CD4-positive, CD25-positive, alpha-beta regulatory T cell (primary cell): Measurements from ENCODE around the gene NCKAP5L. TPM values are rescaled to one million over a fixed set of nuclear protein-coding genes. Genes with fewer than 3 reads are reported as not detected.
"Not testable (repeated sequence)": the region's sequence is repeated elsewhere in the genome, so short reads cannot be mapped to it uniquely, and the experiment has no call there.

ENCODE experiments used
- ATAC-seq, 2 donors: fragments of 150-1000 bp; cut with Tn5 transposase; one replicate each; pipeline ENCODE4 v1.10.0; 2021; ENCODE audit warnings: low read depth in 2 of 2, moderate number of reproducible peaks in 2 of 2, moderate library complexity in 1 of 2
- DNase-seq, 3 donors: peaks; one replicate each; pipeline versions ENCODE4 v3.0.0 to v3.0.0-alpha.2; 2012 to 2022; ENCODE audit warnings: mixed read lengths in 1 of 3
- H3K27ac ChIP-seq: one replicate; pipeline ENCODE4 v1.7.0; 2013; ENCODE audit warnings: mild to moderate bottlenecking, low read length; ENCODE audit not compliant: insufficient read depth, poor library complexity, severe bottlenecking
- H3K27me3 ChIP-seq: one replicate; pipeline ENCODE4 v1.7.0; 2013; ENCODE audit warnings: low read length; ENCODE audit not compliant: control insufficient read depth, insufficient read depth
- H3K36me3 ChIP-seq: one replicate; pipeline ENCODE4 v1.7.0; 2013; ENCODE audit warnings: mild to moderate bottlenecking, low read length, moderate library complexity; ENCODE audit not compliant: control insufficient read depth, insufficient read depth
- H3K4me1 ChIP-seq: 2 replicates; pipeline ENCODE4 v1.7.0; 2013; ENCODE audit warnings: mild to moderate bottlenecking, low read length; ENCODE audit not compliant: insufficient read depth, control insufficient read depth, poor library complexity, severe bottlenecking
- H3K4me3 ChIP-seq: one replicate; pipeline ENCODE4 v1.7.0; 2013; ENCODE audit warnings: low read depth, mild to moderate bottlenecking, low read length, moderate library complexity
- H3K9me3 ChIP-seq, 2 experiments: 1 replicate in 1 of 2; 2 replicates in 1 of 2; pipeline ENCODE4 v1.7.0; 2013; ENCODE audit warnings: low read length in 2 of 2, mild to moderate bottlenecking in 1 of 2, moderate library complexity in 1 of 2; ENCODE audit not compliant: control insufficient read depth in 2 of 2
- H3K27ac Mint-ChIP-seq, 3 donors: one replicate each; pipeline ENCODE4 v1.8.0; 2020 to 2022; ENCODE audit warnings: mild to moderate bottlenecking in 3 of 3, mixed read lengths in 3 of 3, moderate library complexity in 2 of 3
- H3K27me3 Mint-ChIP-seq: one replicate; pipeline ENCODE4 v1.8.0; 2022; ENCODE audit warnings: mild to moderate bottlenecking, mixed read lengths
- H3K36me3 Mint-ChIP-seq: one replicate; pipeline ENCODE4 v1.8.0; 2020; ENCODE audit warnings: mixed read lengths
- H3K4me1 Mint-ChIP-seq, 4 donors: one replicate each; pipeline ENCODE4 v1.8.0; 2020 to 2022; ENCODE audit warnings: mixed read lengths in 4 of 4, mild to moderate bottlenecking in 1 of 4
- H3K4me3 Mint-ChIP-seq, 4 donors: one replicate each; pipeline ENCODE4 v1.8.0; 2020 to 2022; ENCODE audit warnings: mild to moderate bottlenecking in 4 of 4, mixed read lengths in 4 of 4, moderate library complexity in 3 of 4
- H3K9me3 Mint-ChIP-seq, 7 donors: one replicate each; pipeline ENCODE4 v1.8.0; 2020 to 2022; ENCODE audit warnings: mixed read lengths in 7 of 7, mild to moderate bottlenecking in 3 of 7, moderate library complexity in 2 of 7
- polyA plus RNA-seq, 4 donors: library from polyadenylated mRNA; unstranded; fragments of 300-500 nt; fragmentation: Illumina TruSeq; gene quantifications; one replicate each; pipeline ENCODE4 v1.2.3, GENCODE V29; 2021
- total RNA-seq: library from RNA; stranded (reverse); gene quantifications from one replicate; pipeline ENCODE4 v1.2.3, GENCODE V29; 2022

NCKAP5L gene
- total and polyA plus RNA-seq, 5 donors from 2014 or later, result 0.18 to 7.8 (median 0.73) TPM

DNA sequence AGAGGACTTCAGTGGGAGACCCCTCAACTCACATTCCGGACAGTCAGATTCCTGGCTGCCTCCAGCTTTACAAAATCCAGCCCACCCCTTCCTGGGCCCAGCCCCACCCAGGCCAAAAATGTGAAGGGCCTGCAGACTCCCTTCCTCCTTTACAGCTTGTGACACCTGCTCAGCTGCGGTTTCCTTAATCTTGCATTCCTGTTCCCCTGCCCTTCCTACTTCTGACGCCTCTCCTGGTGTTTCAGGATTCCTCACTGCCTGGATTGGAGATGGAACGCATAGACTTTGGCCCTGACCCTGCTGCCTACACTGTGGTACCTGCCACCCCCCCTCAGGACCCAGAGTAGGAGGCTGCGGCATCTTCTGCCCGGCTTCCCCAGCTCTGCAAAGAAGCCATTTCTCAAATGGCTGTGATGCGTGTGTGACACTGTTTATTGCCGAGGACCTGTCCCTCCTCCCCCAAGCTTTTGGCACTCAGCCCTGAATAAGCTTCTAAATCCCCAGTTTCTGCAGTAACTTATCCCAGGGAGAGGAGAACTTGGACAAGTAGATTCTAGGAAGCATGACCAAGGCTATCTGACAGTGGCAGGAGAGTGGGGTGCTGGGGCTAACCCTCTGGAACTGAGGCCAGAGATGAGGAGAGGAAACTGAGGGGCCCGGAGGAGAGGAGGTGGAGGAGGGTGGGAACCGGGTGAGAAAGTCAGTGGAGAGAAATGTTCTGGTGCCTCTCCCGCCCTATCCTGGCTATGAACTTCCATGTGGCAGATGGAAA is 39.5 kb upstream of the NCKAP5L start:
- Histone ChIP-seq H3K27me3 (no peaks in the 10 kb centered on the region), H3K27ac (no peak overlapping the region), H3K4me3 (no peak overlapping the region), H3K9me3 (no peaks in the 10 kb centered on the region), H3K4me1 (no peaks in the 10 kb centered on the region), H3K36me3 (no peaks in the 10 kb centered on the region)
- DNase-seq (no peak), ATAC-seq (no peak)
- H3K4me3 Mint-ChIP-seq, result no peak overlapping the region
- no peak overlapping the region for H3K27ac Mint-ChIP-seq
- no peaks in the 10 kb centered on the region for H3K36me3 Mint-ChIP-seq
- H3K4me1 Mint-ChIP-seq, result no peaks in the 10 kb centered on the region
- peaks cover 0 to 2% (median 0%) of the 10 kb centered on the region in 7 donors for H3K9me3 Mint-ChIP-seq
- H3K27me3 Mint-ChIP-seq, result peaks cover 20% of the 10 kb centered on the region

- no peak overlapping the region for H3K27ac Mint-ChIP-seq
These were observed 38.8 kb upstream of the NCKAP5L start for GRCh38 chr12:49866859-49867569.

GRCh38 chr12:49865782-49866135 is 37.5 kb upstream of the NCKAP5L start:
- H3K27me3 ChIP-seq, result no peaks in the 10 kb centered on the region
- H3K4me1 ChIP-seq, result no peaks in the 10 kb centered on the region
- peaks cover 0 to 2% (median 0%) of the 10 kb centered on the region in 7 donors for H3K9me3 Mint-ChIP-seq
- H3K27ac Mint-ChIP-seq, result no peak overlapping the region
- no peaks in the 10 kb centered on the region for H3K9me3 ChIP-seq
- no peak overlapping the region for H3K4me3 ChIP-seq
- no peak for ATAC-seq
- H3K4me1 Mint-ChIP-seq, result no peaks in the 10 kb centered on the region
- no peak overlapping the region for H3K4me3 Mint-ChIP-seq
- no peaks in the 10 kb centered on the region for H3K36me3 ChIP-seq
- H3K27ac ChIP-seq, result no peak overlapping the region
- no peaks in the 10 kb centered on the region for H3K36me3 Mint-ChIP-seq
- peaks cover 20% of the 10 kb centered on the region for H3K27me3 Mint-ChIP-seq
- no peak for DNase-seq

More at GRCh38 chr12:49866859-49867569, 38.8 kb upstream of the NCKAP5L start:
- no peaks in the 10 kb centered on the region for H3K4me1 Mint-ChIP-seq
- peaks cover 0 to 2% (median 0%) of the 10 kb centered on the region in 7 donors for H3K9me3 Mint-ChIP-seq
- H3K4me1 ChIP-seq, result no peaks in the 10 kb centered on the region
- H3K36me3 Mint-ChIP-seq, result no peaks in the 10 kb centered on the region
- no peaks in the 10 kb centered on the region for H3K36me3 ChIP-seq
- H3K27ac ChIP-seq, result no peak overlapping the region
- no peaks in the 10 kb centered on the region for H3K27me3 ChIP-seq
- no peak overlapping the region for H3K4me3 Mint-ChIP-seq
- peaks cover 20% of the 10 kb centered on the region for H3K27me3 Mint-ChIP-seq
- DNase-seq, result peak; percentile 56 to 70 (median 68)
- no peak overlapping the region for H3K4me3 ChIP-seq
- no peaks in the 10 kb centered on the region for H3K9me3 ChIP-seq
- peak; percentile 70 to 79 for ATAC-seq

- Mint-ChIP-seq H3K9me3 (peaks cover 0 to 2% (median 0%) of the 10 kb centered on the region in 7 donors), H3K36me3 (no peaks in the 10 kb centered on the region), H3K27me3 (peaks cover 17% of the 10 kb centered on the region), H3K4me1 (no peaks in the 10 kb centered on the region), H3K4me3 (no peak overlapping the region), H3K27ac (no peak overlapping the region)
- DNase-seq, result no peak
- H3K27me3 ChIP-seq, result no peaks in the 10 kb centered on the region
- no peak for ATAC-seq
- no peaks in the 10 kb centered on the region for H3K9me3 ChIP-seq
- no peak overlapping the region for H3K4me3 ChIP-seq
- no peak overlapping the region for H3K27ac ChIP-seq
- no peaks in the 10 kb centered on the region for H3K36me3 ChIP-seq
- no peaks in the 10 kb centered on the region for H3K4me1 ChIP-seq
These were observed 37.0 kb upstream of the NCKAP5L start for GRCh38 chr12:49865109-49865781.

DNA sequence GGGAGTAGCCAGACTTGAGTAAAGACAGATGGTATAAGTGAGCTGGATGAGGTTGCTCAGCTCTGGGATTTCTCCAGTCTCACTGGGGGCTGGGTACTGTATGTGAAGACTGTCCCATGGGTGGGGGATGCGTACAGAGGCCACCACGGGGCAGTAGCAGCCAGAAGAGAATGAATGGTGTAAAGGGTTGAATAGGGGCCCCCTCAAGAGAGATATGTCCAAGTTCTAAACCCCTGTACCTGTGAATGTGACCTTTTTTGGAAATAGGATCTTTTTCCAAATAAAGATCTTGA is 36.5 kb upstream of the NCKAP5L start:
- Mint-ChIP-seq H3K27me3 (peaks cover 16% of the 10 kb centered on the region), H3K4me1 (no peaks in the 10 kb centered on the region), H3K4me3 (no peak overlapping the region), H3K36me3 (no peaks in the 10 kb centered on the region), H3K9me3 (peaks cover 0 to 2% (median 0%) of the 10 kb centered on the region in 7 donors), H3K27ac (no peak overlapping the region)
- Histone ChIP-seq H3K27me3 (no peaks in the 10 kb centered on the region), H3K36me3 (no peaks in the 10 kb centered on the region), H3K9me3 (no peaks in the 10 kb centered on the region), H3K4me3 (no peak overlapping the region), H3K4me1 (no peaks in the 10 kb centered on the region), H3K27ac (no peak overlapping the region)
- no peak for DNase-seq
- ATAC-seq, result no peak

- H3K4me3 ChIP-seq, result no peak overlapping the region
- DNase-seq, result no peak
- Mint-ChIP-seq H3K27ac (peak overlapping the region in 2 of 3 donors; percentile 2 to 38), H3K4me1 (no peaks in the 10 kb centered on the region), H3K27me3 (peaks cover 21% of the 10 kb centered on the region), H3K4me3 (no peak overlapping the region), H3K36me3 (no peaks in the 10 kb centered on the region), H3K9me3 (peaks cover 0 to 2% (median 0%) of the 10 kb centered on the region in 7 donors)
- H3K27me3 ChIP-seq, result no peaks in the 10 kb centered on the region
- ATAC-seq, result no peak
- no peaks in the 10 kb centered on the region for H3K4me1 ChIP-seq
- H3K27ac ChIP-seq, result no peak overlapping the region
- no peaks in the 10 kb centered on the region for H3K9me3 ChIP-seq
- H3K36me3 ChIP-seq, result no peaks in the 10 kb centered on the region
These were observed 36.0 kb upstream of the NCKAP5L start for GRCh38 chr12:49863946-49864797.

- H3K27ac ChIP-seq, H3K36me3 ChIP-seq, H3K4me3 ChIP-seq, H3K27ac Mint-ChIP-seq, H3K4me1 Mint-ChIP-seq, H3K9me3 Mint-ChIP-seq, ATAC-seq, H3K4me1 ChIP-seq, DNase-seq, H3K4me3 Mint-ChIP-seq, H3K9me3 ChIP-seq, H3K36me3 Mint-ChIP-seq, H3K27me3 ChIP-seq: not testable (repeated sequence)
- H3K27me3 Mint-ChIP-seq, result peaks cover 30% of the 10 kb centered on the region
These were observed 32.7 kb upstream of the NCKAP5L start for GRCh38 chr12:49860921-49861320.
